ENCODE results near the gene ADAT3.

The ADAT3 gene

GRCh38 chr19:1936916-1937610, 31.9 kb downstream of the ADAT3 start:
- no peak for DNase-seq (ENCODE audit: low read depth in 2 of 2, low spot score in 1 of 2)

GRCh38 chr19:1938071-1938470, 32.9 kb downstream of the ADAT3 start:
- no peak for DNase-seq (ENCODE audit: low read depth in 2 of 2, low spot score in 1 of 2)

- no peak for DNase-seq (ENCODE audit: low read depth in 2 of 2, low spot score in 1 of 2)
Observed at GRCh38 chr19:1941146-1942077, 36.2 kb downstream of the ADAT3 start, which contains the start of gene CSNK1G2. TSS of gene CSNK1G2 (plus strand) at chr19:1941172. CDS start at chr19:1969773, 28,601 bp downstream.

- peak; percentile 50 to 64 for DNase-seq (ENCODE audit: low read depth in 2 of 2, low spot score in 1 of 2)
Observed at GRCh38 chr19:1942078-1942933, 37.1 kb downstream of the ADAT3 start.

- no peak for DNase-seq (ENCODE audit: low read depth in 2 of 2, low spot score in 1 of 2)
Observed at GRCh38 chr19:1942934-1943555, 37.8 kb downstream of the ADAT3 start.

- DNase-seq (ENCODE audit: low read depth in 2 of 2, low spot score in 1 of 2): no peak
Observed at GRCh38 chr19:1943661-1944087, 38.5 kb downstream of the ADAT3 start.

- DNase-seq (ENCODE audit: low read depth in 2 of 2, low spot score in 1 of 2): no peak
Observed at GRCh38 chr19:1944088-1944915, 39.1 kb downstream of the ADAT3 start.

GRCh38 chr19:1944916-1945561, 39.8 kb downstream of the ADAT3 start:
- no peak for DNase-seq (ENCODE audit: low read depth in 2 of 2, low spot score in 1 of 2)

GRCh38 chr19:1945899-1946298, 40.7 kb downstream of the ADAT3 start:
- no peak for DNase-seq (ENCODE audit: low read depth in 2 of 2, low spot score in 1 of 2)

- DNase-seq (ENCODE audit: low read depth in 2 of 2, low spot score in 1 of 2): no peak
Observed at GRCh38 chr19:1947651-1948209, 42.5 kb downstream of the ADAT3 start.

- no peak for DNase-seq (ENCODE audit: low read depth in 2 of 2, low spot score in 1 of 2)
Observed at GRCh38 chr19:1949304-1950101, 44.3 kb downstream of the ADAT3 start.

GRCh38 chr19:1950640-1951039, 45.4 kb downstream of the ADAT3 start:
- no peak for DNase-seq (ENCODE audit: low read depth in 2 of 2, low spot score in 1 of 2)

- DNase-seq (ENCODE audit: low read depth in 2 of 2, low spot score in 1 of 2): no peak
Observed at GRCh38 chr19:1952635-1953034, 47.4 kb downstream of the ADAT3 start.

- DNase-seq (ENCODE audit: low read depth in 2 of 2, low spot score in 1 of 2): no peak
Observed at GRCh38 chr19:1953037-1953436, 47.8 kb downstream of the ADAT3 start.

GRCh38 chr19:1953441-1954094, 48.4 kb downstream of the ADAT3 start:
- DNase-seq (ENCODE audit: low read depth in 2 of 2, low spot score in 1 of 2): no peak

GRCh38 chr19:1954532-1954933, 49.3 kb downstream of the ADAT3 start:
- no peak for DNase-seq (ENCODE audit: low read depth in 2 of 2, low spot score in 1 of 2)

- no peak for DNase-seq (ENCODE audit: low read depth in 2 of 2, low spot score in 1 of 2)
Observed at GRCh38 chr19:1955171-1956121, 50.2 kb downstream of the ADAT3 start.

Measured in stimulated activated CD8-positive, alpha-beta memory T cell treated with anti-CD3 and anti-CD28 coated beads, Interleukin-4, amount 100 ng/mL, for 1 hour (primary cell).